ENCODE measurements around the gene AKNA.

DNA sequence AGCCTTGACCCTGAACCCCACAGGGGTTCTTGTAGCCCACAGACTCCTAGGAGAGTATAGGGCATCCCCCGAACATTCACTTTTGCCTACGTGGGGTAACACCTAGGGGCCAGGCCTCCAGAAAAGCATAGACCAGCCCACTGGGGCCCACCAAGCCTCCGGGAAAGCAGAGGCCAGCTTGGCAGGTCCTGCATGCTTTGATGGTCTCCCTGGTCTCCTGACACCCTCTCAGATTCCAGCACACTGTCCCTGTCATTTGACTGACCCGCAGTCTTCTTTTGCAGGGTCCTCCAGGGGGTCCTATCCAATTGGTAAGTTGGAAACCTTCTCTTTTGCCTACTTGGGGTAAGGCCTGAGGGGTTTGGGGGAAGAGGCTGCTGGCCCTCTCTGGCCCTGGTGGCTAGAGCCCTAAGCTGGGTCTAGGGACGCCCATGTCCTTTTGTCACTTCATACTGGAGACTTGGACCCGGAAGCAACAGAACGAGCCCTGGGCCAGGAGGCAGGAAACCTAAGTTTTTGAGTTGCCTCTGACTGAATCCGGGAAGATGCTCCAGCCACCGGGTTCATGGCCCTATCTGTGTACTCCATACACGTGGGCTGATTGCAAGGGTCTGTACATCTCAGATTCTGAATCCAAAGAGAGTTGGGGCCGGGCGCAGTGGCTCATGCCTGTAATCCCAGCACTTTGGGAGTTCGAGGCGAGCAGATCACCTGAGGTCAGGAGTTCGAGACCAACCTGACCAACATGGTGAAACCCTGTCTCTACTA, 85.8 kb downstream of the AKNA start:
- no peak for TF ChIP-seq CTCF (IDR thresholded peaks at IDR 0.05; ENCODE audit: poor library complexity)
- no peak for TF ChIP-seq EZH2phosphoT487 (IDR thresholded peaks at IDR 0.05; ENCODE audit: low read depth, severe bottlenecking, unreplicated experiment)

Data from hepatocyte (in vitro differentiated cells).